CD4-positive, alpha-beta T cell treated with Interleukin-1 beta for 1 hour (primary cell): Measurements from ENCODE around the gene RNF227.

Experiments
- DNase-seq, 2 donors: peaks; one replicate each; pipeline ENCODE4 v3.0.0-alpha.2; 2020 to 2022

Gene RNF227

GRCh38 chr17:7929158-7930023 lies 13.3 kb upstream of the RNF227 start, which contains the start of gene KCNAB3:
KCNAB3 (minus strand) TSS chr17:7929856; CDS start chr17:7929435, 421 bp downstream.
- DNase-seq: peak; percentile 58 to 63

- no peak for DNase-seq
Measured at GRCh38 chr17:7927596-7927995, 11.5 kb upstream of the RNF227 start.

GRCh38 chr17:7922845-7923628 lies 6.9 kb upstream of the RNF227 start:
- DNase-seq: peak; percentile 86 to 88

GRCh38 chr17:7922269-7922844 lies 6.3 kb upstream of the RNF227 start:
- no peak for DNase-seq

GRCh38 chr17:7916808-7917207 lies 719 bp upstream of the RNF227 start:
- DNase-seq: no peak

GRCh38 chr17:7916385-7916682 lies 245 bp upstream of the RNF227 start:
- no peak for DNase-seq

GRCh38 chr17:7915179-7915610 lies 894 bp downstream of the RNF227 start:
- no peak for DNase-seq

GRCh38 chr17:7912927-7913524 lies 3.1 kb downstream of the RNF227 start:
- peak; percentile 68 to 82 for DNase-seq

GRCh38 chr17:7911116-7911515 lies 5.0 kb downstream of the RNF227 start:
- no peak for DNase-seq

GRCh38 chr17:7910711-7911110 lies 5.4 kb downstream of the RNF227 start:
- no peak for DNase-seq

GRCh38 chr17:7910281-7910680 lies 5.8 kb downstream of the RNF227 start:
- no peak for DNase-seq

- DNase-seq: no peak
Measured at GRCh38 chr17:7909089-7909488, 7.0 kb downstream of the RNF227 start.

- DNase-seq: no peak
Measured at GRCh38 chr17:7903154-7904103, 12.7 kb downstream of the RNF227 start.

- peak; percentile 36 to 49 for DNase-seq
Measured at GRCh38 chr17:7897773-7898172, 18.3 kb downstream of the RNF227 start.

- DNase-seq: no peak
Measured at GRCh38 chr17:7897090-7897489, 19.0 kb downstream of the RNF227 start.

- no peak for DNase-seq
Measured at GRCh38 chr17:7894866-7895265, 21.2 kb downstream of the RNF227 start.

- no peak for DNase-seq
Measured at GRCh38 chr17:7894226-7894625, 21.9 kb downstream of the RNF227 start.

GRCh38 chr17:7893187-7893880 lies 22.8 kb downstream of the RNF227 start:
- no peak for DNase-seq

- peak; percentile 41 to 70 for DNase-seq
Measured at GRCh38 chr17:7889166-7889955, 26.7 kb downstream of the RNF227 start.

- DNase-seq: peak; percentile 19 to 43
Measured at GRCh38 chr17:7888184-7888920, 27.7 kb downstream of the RNF227 start, which contains the start of gene CHD3. CHD3 (plus strand) TSS chr17:7888789; CDS start chr17:7889001, 212 bp downstream.
